ENCODE measurements around the gene SHISA8.

The SHISA8 gene

GRCh38 chr22:41893591-41894375, 21.1 kb downstream of the SHISA8 start:
- ChIA-PET CTCF (no interaction called here), POLR2A (no interaction called here)
- no peak for TF ChIP-seq HDGF (IDR thresholded peaks at IDR 0.05; ENCODE audit: borderline replicate concordance)
- no peak for TF ChIP-seq PKNOX1 (IDR thresholded peaks at IDR 0.05)
- no peak for TF ChIP-seq SP1 (IDR thresholded peaks at IDR 0.05)
- no peak for TF ChIP-seq BHLHE40 (IDR thresholded peaks at IDR 0.05; ENCODE audit: borderline replicate concordance)
- no peak for TF ChIP-seq NFRKB (IDR thresholded peaks at IDR 0.05)
- TF ChIP-seq ELF4 (IDR thresholded peaks at IDR 0.05): no peak
- TF ChIP-seq FOXK2 (IDR thresholded peaks at IDR 0.05): no peak
- no peak for TF ChIP-seq FOXM1 (IDR thresholded peaks at IDR 0.05; ENCODE audit: borderline replicate concordance)
- no peak for TF ChIP-seq LEF1 (IDR thresholded peaks at IDR 0.05; ENCODE audit: borderline replicate concordance)
- DNase-seq (ENCODE audit: extremely low spot score): no peak

- CTCF ChIA-PET: no interaction called here
- POLR2A ChIA-PET: no interaction called here
- DNase-seq (ENCODE audit: extremely low spot score): no peak
- TF ChIP-seq FOXK2 (IDR thresholded peaks at IDR 0.05) (no peak), FOXA1 (IDR thresholded peaks at IDR 0.05) (no peak), SP1 (IDR thresholded peaks at IDR 0.05) (no peak), SUZ12 (IDR thresholded peaks at IDR 0.05) (no peak), HDGF (IDR thresholded peaks at IDR 0.05; ENCODE audit: borderline replicate concordance) (no peak), TARDBP (IDR thresholded peaks at IDR 0.05) (no peak), ZNF384 (IDR thresholded peaks at IDR 0.05) (no peak)
Measured at GRCh38 chr22:41892721-41893120, 22.2 kb downstream of the SHISA8 start.

- ChIA-PET POLR2A (no interaction called here), CTCF (no interaction called here)
- no peak for DNase-seq (ENCODE audit: extremely low spot score)
- TF ChIP-seq FOXA1 (IDR thresholded peaks at IDR 0.05) (no peak), SP1 (IDR thresholded peaks at IDR 0.05) (no peak), HDGF (IDR thresholded peaks at IDR 0.05; ENCODE audit: borderline replicate concordance) (no peak), SUZ12 (IDR thresholded peaks at IDR 0.05) (no peak), CTBP1 (IDR thresholded peaks at IDR 0.05; ENCODE audit: borderline replicate concordance) (no peak), L3MBTL2 (conservative IDR thresholded peaks at IDR 0.05) (no peak), ZNF384 (IDR thresholded peaks at IDR 0.05) (no peak), ARNT (IDR thresholded peaks at IDR 0.05) (no peak), FOXM1 (IDR thresholded peaks at IDR 0.05; ENCODE audit: borderline replicate concordance) (no peak), PKNOX1 (IDR thresholded peaks at IDR 0.05) (no peak), BHLHE40 (IDR thresholded peaks at IDR 0.05; ENCODE audit: borderline replicate concordance) (no peak)
Measured at GRCh38 chr22:41891407-41891806, 23.5 kb downstream of the SHISA8 start.

- POLR2A ChIA-PET: interaction anchor here (0.9 kb wide), 1 partner anchor 58 kb away, joined by 3 read pairs; the partner anchor contains the start of gene CENPM
Measured at GRCh38 chr22:41888627-41889200, 26.2 kb downstream of the SHISA8 start.

GRCh38 chr22:41885516-41885915, 29.4 kb downstream of the SHISA8 start:
- ChIA-PET POLR2A (interaction anchor here (1.0 kb wide), 1 partner anchor 53 kb away, joined by 3 read pairs; the partner anchor contains the start of gene SREBF2), CTCF (interaction anchor here (1.8 kb wide), 1 partner anchor 40 kb away, joined by 4 read pairs; no protein-coding TSS in a partner anchor)
- no peak for TF ChIP-seq ARNT (IDR thresholded peaks at IDR 0.05)
- TF ChIP-seq ELF4 (IDR thresholded peaks at IDR 0.05): no peak
- TF ChIP-seq BHLHE40 (IDR thresholded peaks at IDR 0.05; ENCODE audit: borderline replicate concordance): no peak
- TF ChIP-seq HDGF (IDR thresholded peaks at IDR 0.05; ENCODE audit: borderline replicate concordance): no peak
- no peak for TF ChIP-seq LEF1 (IDR thresholded peaks at IDR 0.05; ENCODE audit: borderline replicate concordance)
- TF ChIP-seq NFRKB (IDR thresholded peaks at IDR 0.05): no peak
- no peak for TF ChIP-seq PKNOX1 (IDR thresholded peaks at IDR 0.05)
- no peak for TF ChIP-seq ZNF384 (IDR thresholded peaks at IDR 0.05)
- TF ChIP-seq FOXK2 (IDR thresholded peaks at IDR 0.05): no peak
- no peak for TF ChIP-seq SUZ12 (IDR thresholded peaks at IDR 0.05)
- TF ChIP-seq TARDBP (IDR thresholded peaks at IDR 0.05): no peak
- no peak for TF ChIP-seq SP1 (IDR thresholded peaks at IDR 0.05)
- no peak for TF ChIP-seq FOXM1 (IDR thresholded peaks at IDR 0.05; ENCODE audit: borderline replicate concordance)
- no peak for TF ChIP-seq FOXA1 (IDR thresholded peaks at IDR 0.05)
- TF ChIP-seq L3MBTL2 (conservative IDR thresholded peaks at IDR 0.05): no peak
- no peak for DNase-seq (ENCODE audit: extremely low spot score)

More at GRCh38 chr22:41888627-41889200, 26.2 kb downstream of the SHISA8 start:
- TF ChIP-seq TARDBP (IDR thresholded peaks at IDR 0.05): no peak
- TF ChIP-seq L3MBTL2 (conservative IDR thresholded peaks at IDR 0.05): no peak
- no peak for TF ChIP-seq SP1 (IDR thresholded peaks at IDR 0.05)
- no peak for DNase-seq (ENCODE audit: extremely low spot score)
- CTCF ChIA-PET: no interaction called here

GRCh38 chr22:41885116-41885515, 29.8 kb downstream of the SHISA8 start:
- ChIA-PET CTCF (interaction anchor here (1.8 kb wide), 1 partner anchor 41 kb away, joined by 4 read pairs; no protein-coding TSS in a partner anchor), POLR2A (interaction anchor here (1.0 to 1.3 kb wide), 2 partner anchors 12 to 52 kb away, joined by 3 read pairs; partner anchors contain the start of gene SREBF2)
- TF ChIP-seq L3MBTL2 (conservative IDR thresholded peaks at IDR 0.05) (no peak), NFRKB (IDR thresholded peaks at IDR 0.05) (no peak), ZNF384 (IDR thresholded peaks at IDR 0.05) (no peak), ELF4 (IDR thresholded peaks at IDR 0.05) (no peak), HDGF (IDR thresholded peaks at IDR 0.05; ENCODE audit: borderline replicate concordance) (no peak)
- DNase-seq (ENCODE audit: extremely low spot score): no peak

Measured in HEK293T (cell line).